GM23338 (cell line): Measurements from ENCODE around the gene CRADD.

ENCODE experiments used
- CREB1 ChIP-seq: fragments of 250-450 bp; sonication (Bioruptor Pico); IDR thresholded peaks from 2 replicates; pipeline ENCODE4 v1.5.0; 2020; ENCODE audit warnings: low read depth, mild to moderate bottlenecking, moderate library complexity
- CTCF ChIP-seq, 2 experiments: fragments of 200-600 bp in 1 of 2; sonication (generic) in 1 of 2; conservative IDR thresholded peaks; 2 replicates each; pipeline versions ENCODE4 v1.5.1 to v1.6.1; 2016 to 2017; ENCODE audit warnings: antibody characterized with exemption in 2 of 2, low read depth in 2 of 2, mild to moderate bottlenecking in 2 of 2, moderate library complexity in 1 of 2
- EZH2 ChIP-seq: fragments of 200-600 bp; sonication (generic); IDR thresholded peaks from one replicate; pipeline ENCODE4 v1.8.0; 2017; ENCODE audit warnings: antibody characterized with exemption, mild to moderate bottlenecking, low read depth; ENCODE audit not compliant: unreplicated experiment
- POLR2AphosphoS5 ChIP-seq: IDR thresholded peaks from 2 replicates; pipeline ENCODE4 v1.6.1; 2016; ENCODE audit warnings: antibody characterized with exemption, low read depth
- REST ChIP-seq: IDR thresholded peaks from one replicate; pipeline ENCODE4 v1.6.1; 2018; ENCODE audit warnings: antibody characterized with exemption; ENCODE audit not compliant: unreplicated experiment
- STAT1 ChIP-seq: IDR thresholded peaks from one replicate; pipeline ENCODE4 v1.6.1; 2016; ENCODE audit warnings: antibody characterized with exemption; ENCODE audit not compliant: unreplicated experiment
- ZNF114 ChIP-seq: fragments of 250-450 bp; sonication (Bioruptor Pico); IDR thresholded peaks from 2 replicates; pipeline ENCODE4 v1.5.0; 2020; ENCODE audit warnings: mild to moderate bottlenecking, moderate library complexity
- ZNF331 ChIP-seq: fragments of 250-450 bp; sonication (Bioruptor Pico); IDR thresholded peaks from 2 replicates; pipeline ENCODE4 v1.5.0; 2020; ENCODE audit warnings: low read depth, mild to moderate bottlenecking, moderate library complexity

- TF ChIP-seq CTCF (conservative IDR thresholded peaks at IDR 0.05; ENCODE audit: low read depth in 2 of 2) (no peak), EZH2 (no peak), CREB1 (CRISPR knock-in tag) (no peak), POLR2AphosphoS5 (no peak), ZNF331 (CRISPR knock-in tag) (no peak), REST (no peak), ZNF114 (CRISPR knock-in tag) (no peak), STAT1 (no peak)
These were observed 23.5 kb upstream of the CRADD start for GRCh38 chr12:93653712-93654111.
